SHP77 (cell line): ENCODE data around the gene ADAMTS2.

ENCODE experiments used
- DNase-seq, 2 experiments: peaks; one replicate each; lab custom pipeline; 2025; lab: John Stamatoyannopoulos, UW

Gene ADAMTS2

DNA sequence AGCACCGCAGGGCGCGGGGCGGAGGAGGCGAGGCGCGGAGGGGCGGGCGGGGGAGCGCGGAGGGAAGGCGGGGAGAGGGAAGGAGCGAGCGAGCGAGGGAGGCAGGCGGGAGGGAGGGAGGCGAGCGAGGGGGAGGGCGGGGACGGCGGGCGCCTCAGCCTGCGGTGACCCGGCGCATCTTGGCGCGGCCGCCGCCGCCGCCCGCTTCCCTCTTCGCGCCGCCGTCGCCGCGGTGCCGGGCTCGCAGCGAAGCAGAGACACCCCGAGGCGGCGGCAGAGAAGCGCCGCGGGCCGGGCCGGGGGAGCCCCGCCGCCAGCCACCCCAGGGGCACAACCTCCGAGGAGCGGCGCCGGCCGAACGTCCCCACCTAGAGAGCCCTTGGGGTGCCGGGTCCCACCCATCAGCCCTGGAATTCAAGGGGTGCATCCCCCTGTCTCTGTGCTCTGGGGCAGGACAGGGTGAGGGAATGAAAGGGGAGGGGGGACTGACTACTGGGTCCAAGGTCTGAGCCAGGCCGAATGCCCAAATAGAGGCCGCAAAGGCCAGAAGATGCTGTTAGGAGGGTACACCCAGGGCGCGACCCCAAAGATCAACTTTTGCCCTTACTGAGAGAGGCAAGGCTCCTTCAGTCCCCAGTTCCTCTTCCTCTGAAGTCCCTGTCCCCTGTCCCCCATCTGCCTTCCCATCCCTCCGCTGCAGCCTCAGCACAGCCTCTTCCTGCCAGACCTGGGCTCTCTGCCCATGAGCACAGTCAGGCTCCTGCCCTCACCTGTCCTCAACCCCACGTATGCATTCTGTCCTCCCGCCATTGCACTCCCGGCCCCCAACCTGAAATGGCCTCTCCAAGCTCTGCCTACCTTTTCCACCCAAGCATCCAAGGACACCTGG, at the start of gene ADAMTS2:
Gene ADAMTS2 (minus strand): TSS at position 29 of the 889 bp plus-strand sequence. CDS start 133 bp downstream, outside the sequence.
- no peak for DNase-seq

- DNase-seq = no peak
Observed at GRCh38 chr5:179393078-179393477, 47.8 kb upstream of the ADAMTS2 start.

GRCh38 chr5:179387151-179388110, 42.2 kb upstream of the ADAMTS2 start:
- no peak for DNase-seq

GRCh38 chr5:179385914-179386313, 40.7 kb upstream of the ADAMTS2 start:
- DNase-seq = no peak

GRCh38 chr5:179382486-179382885, 37.2 kb upstream of the ADAMTS2 start:
- DNase-seq = no peak

- DNase-seq = no peak
Observed at GRCh38 chr5:179381691-179382090, 36.4 kb upstream of the ADAMTS2 start.

GRCh38 chr5:179380211-179381035, 35.2 kb upstream of the ADAMTS2 start:
- no peak for DNase-seq

- no peak for DNase-seq
Observed at GRCh38 chr5:179379321-179379890, 34.1 kb upstream of the ADAMTS2 start.

- DNase-seq = no peak
Observed at GRCh38 chr5:179378441-179379271, 33.4 kb upstream of the ADAMTS2 start.

DNA sequence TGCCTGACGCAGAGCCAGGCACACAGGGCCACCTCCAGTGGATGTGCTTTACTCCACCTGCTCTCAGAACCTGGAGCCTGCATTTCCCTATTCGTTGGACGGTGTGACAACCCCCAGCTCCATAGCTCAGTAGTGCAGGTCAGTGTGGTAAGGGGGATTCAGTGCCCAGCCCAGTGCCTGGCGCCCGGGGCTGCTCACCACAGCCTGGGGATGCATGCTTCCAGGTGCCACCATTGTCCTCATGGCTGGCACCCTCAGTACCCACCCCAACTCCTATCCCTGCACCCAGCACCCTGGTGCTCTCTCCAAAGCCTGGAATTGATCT, 32.8 kb upstream of the ADAMTS2 start:
- no peak for DNase-seq

- DNase-seq = no peak
Observed at GRCh38 chr5:179377421-179378115, 32.3 kb upstream of the ADAMTS2 start.

DNA sequence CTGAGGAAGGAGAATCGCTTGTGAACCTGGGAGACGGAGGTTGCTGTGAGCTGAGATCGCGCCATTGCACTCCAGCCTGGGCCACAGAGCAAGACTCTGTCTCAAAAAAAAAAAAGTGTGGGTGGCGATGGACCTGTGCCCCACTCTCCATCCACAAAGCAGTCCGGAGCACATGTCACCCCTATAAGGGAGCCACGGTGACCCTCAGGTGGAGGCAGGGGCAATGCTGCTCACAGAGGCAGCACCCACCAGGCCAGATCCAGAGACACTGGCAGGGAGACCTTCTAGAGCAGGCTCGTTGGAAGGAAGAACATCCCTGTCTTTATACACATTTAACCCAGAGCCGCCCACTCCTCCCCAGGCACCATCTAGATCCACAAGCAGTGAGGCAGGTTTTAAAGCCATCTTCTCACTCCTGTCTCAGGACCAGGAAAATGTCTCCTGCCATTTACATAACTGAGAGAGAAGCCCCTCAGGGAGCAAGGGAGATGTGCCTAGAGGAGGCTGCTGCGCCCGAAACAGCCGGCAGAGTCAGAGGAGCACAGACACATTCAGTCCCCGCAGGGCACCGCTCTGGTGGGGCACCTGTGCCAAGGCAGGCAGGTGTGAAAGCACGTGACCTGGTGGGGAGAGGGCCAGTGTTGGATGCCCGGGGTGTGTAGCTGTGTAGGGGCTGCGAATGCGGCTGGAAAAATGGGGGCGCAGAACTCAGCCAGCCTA, 31.6 kb upstream of the ADAMTS2 start:
- DNase-seq = no peak

GRCh38 chr5:179375831-179376365, 30.6 kb upstream of the ADAMTS2 start:
- DNase-seq = no peak

GRCh38 chr5:179375236-179375685, 30.0 kb upstream of the ADAMTS2 start:
- no peak for DNase-seq

DNA sequence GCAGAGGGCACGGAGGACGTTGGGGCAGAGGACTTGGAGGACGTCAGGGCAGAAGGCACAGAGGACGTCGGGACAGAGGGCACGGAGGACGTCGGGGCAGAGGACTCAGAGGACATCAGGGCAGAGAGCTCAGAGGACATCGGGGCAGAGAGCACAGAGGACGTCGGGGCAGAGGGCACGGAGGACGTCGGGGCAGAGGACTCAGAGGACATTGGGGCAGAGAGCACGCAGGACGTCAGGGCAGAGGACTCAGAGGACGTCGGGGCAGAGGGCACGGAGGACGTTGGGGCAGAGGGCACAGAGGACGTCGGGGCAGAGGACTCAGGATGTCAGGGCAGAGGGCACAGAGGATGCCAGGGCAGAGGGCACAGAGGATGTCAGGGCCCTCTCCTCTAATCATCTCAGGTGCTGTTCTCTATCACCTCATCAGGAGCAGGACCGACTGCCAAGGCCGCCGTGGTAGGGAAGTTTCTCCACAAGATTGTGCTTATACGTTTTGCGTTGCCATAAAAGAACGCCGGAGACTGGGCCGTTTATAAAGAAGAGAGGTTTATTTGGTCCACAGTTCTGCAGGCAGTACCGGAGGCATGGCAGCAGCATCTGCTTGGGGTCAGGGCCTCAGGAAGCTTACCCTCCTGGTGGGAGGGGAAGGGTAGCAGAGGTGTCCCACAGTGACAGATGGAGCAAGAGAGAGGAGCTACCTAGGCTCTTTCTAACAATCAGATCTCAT, 29.4 kb upstream of the ADAMTS2 start:
- DNase-seq = no peak

DNA sequence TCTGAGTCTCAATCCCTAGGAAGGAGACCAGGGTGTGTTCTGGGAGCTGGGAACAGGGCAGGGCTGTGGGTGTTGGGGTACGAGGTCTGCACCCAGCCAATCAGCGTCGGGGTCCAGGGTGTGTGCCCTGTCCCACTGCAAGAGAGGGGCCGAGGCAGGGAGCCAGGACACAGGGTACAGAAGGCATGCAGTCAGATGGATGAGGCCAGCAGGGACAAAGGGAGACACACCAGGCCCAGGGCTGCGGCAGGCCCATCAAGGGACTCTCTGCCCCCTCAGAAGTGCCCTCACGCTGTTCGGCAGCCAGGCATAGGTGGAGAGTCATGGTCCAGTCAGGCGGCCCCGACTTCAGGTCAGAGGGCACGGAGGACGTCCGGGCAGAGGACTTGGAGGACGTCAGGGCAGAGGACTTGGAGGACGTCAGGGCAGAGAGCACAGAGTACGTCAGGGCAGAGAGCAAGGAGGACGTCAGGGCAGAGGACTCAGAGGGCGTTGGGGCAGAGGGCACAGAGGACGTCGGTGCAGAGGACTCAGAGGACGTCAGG, 28.8 kb upstream of the ADAMTS2 start:
- no peak for DNase-seq

DNA sequence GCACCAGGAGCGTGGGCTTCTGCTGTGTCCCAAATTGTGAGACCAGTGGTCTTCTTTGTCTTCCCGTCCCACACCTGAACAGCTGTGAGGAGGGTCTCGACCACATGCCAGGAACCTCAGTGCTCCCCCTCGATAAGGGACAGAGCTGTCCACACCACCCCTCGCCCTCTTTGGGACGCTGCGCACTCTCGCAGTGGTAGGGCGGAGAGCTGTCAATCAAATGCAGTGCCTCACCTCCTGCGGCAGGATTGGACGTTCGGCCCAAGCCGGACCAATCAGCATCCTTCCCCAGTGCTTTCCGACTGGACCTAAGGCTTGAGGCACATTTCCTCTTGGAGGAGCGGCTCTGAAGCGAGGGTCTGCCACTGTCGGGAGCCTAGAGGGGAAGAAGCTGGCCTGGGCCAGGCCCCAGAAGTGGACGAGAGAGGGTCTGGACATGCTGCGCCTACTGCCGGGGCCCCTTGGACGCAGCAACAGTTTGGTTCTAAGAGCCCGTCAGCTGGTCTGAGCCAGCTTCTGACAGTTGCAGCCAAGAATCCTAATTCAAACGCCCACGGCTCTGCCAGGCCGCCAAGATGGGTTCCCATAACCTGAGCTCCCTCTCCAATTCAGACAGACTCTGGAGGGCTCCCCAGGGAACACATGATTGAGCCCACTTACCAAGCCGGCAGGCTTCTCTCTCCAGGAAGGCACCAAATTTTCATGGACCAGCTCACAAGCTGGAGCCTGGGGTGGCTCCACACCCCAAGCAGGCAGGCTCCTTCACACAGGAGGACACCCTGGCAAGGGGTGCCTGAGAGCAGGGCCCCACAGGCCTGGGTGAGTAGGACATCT, 28.1 kb upstream of the ADAMTS2 start:
- no peak for DNase-seq
